Measurements from ENCODE around the gene ACTL10. TPM values are rescaled to one million over a fixed set of nuclear protein-coding genes. Genes with fewer than 3 reads are reported as not detected.

The ACTL10 gene
- total and polyA plus RNA-seq, 2 experiments from 2014 or later = 0.71 to 1.9 TPM

GRCh38 chr20:33650753-33651561 is 15.8 kb upstream of the ACTL10 start (continued):
- no peak for TF ChIP-seq ZNF462 (CRISPR knock-in tag; IDR thresholded peaks at IDR 0.05)
- TF ChIP-seq CTCF (conservative IDR thresholded peaks at IDR 0.05; ENCODE audit: low read depth in 2 of 2) = no peak
- TF ChIP-seq ZNF331 (CRISPR knock-in tag; IDR thresholded peaks at IDR 0.05; ENCODE audit: low read depth) = no peak
- no peak for TF ChIP-seq POLR2AphosphoS5 (IDR thresholded peaks at IDR 0.05; ENCODE audit: low read depth)
- no peak for TF ChIP-seq ETS1 (IDR thresholded peaks at IDR 0.05)
- no peak for TF ChIP-seq CREB1 (CRISPR knock-in tag; IDR thresholded peaks at IDR 0.05; ENCODE audit: low read depth)
- TF ChIP-seq JUNB (IDR thresholded peaks at IDR 0.05; ENCODE audit: unreplicated experiment) = no peak
- no peak for TF ChIP-seq REST (IDR thresholded peaks at IDR 0.05; ENCODE audit: unreplicated experiment)

All from GM23338 (cell line).